ENCODE data around the gene LDLR. TPM values are rescaled to one million over a fixed set of nuclear protein-coding genes. Genes with fewer than 3 reads are reported as not detected.
A peak's percentile ranks its signal among the peaks of the same experiment; 100 is the strongest.

Gene LDLR
- total RNA-seq, 1 donor from 2014 or later = 99.2 TPM

DNA sequence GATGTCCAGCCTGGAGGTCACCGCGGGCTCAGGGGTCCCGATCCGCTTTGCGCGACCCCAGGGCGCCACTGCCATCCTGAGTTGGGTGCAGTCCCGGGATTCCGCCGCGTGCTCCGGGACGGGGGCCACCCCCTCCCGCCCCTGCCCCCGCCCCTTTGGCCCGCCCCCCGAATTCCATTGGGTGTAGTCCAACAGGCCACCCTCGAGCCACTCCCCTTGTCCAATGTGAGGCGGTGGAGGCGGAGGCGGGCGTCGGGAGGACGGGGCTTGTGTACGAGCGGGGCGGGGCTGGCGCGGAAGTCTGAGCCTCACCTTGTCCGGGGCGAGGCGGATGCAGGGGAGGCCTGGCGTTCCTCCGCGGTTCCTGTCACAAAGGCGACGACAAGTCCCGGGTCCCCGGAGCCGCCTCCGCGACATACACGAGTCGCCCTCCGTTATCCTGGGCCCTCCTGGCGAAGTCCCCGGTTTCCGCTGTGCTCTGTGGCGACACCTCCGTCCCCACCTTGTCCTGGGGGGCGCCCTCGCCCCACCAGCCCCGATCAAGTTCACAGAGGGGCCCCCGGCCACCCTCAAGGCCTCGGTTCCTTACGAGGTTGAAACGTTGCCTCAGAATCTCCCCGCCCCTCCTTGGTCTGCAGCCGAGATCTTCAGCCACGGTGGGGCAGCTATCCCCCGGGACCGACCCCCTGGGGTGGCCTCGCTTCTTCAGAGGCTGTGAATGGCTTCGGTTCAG lies 1.2 kb downstream of the LDLR start:
- TF ChIP-seq, protein P1, sequence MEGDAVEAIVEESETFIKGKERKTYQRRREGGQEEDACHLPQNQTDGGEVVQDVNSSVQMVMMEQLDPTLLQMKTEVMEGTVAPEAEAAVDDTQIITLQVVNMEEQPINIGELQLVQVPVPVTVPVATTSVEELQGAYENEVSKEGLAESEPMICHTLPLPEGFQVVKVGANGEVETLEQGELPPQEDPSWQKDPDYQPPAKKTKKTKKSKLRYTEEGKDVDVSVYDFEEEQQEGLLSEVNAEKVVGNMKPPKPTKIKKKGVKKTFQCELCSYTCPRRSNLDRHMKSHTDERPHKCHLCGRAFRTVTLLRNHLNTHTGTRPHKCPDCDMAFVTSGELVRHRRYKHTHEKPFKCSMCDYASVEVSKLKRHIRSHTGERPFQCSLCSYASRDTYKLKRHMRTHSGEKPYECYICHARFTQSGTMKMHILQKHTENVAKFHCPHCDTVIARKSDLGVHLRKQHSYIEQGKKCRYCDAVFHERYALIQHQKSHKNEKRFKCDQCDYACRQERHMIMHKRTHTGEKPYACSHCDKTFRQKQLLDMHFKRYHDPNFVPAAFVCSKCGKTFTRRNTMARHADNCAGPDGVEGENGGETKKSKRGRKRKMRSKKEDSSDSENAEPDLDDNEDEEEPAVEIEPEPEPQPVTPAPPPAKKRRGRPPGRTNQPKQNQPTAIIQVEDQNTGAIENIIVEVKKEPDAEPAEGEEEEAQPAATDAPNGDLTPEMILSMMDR (IDR thresholded peaks at IDR 0.05; ENCODE audit: unreplicated experiment) = no peak
- H3K27ac Mint-ChIP-seq = peak overlapping the region; percentile 98
- H3K36me3 Mint-ChIP-seq = peaks cover 5% of the 10 kb centered on the region
- peak overlapping the region; percentile 91 for H3K4me3 Mint-ChIP-seq
- H3K9me3 Mint-ChIP-seq = no peaks in the 10 kb centered on the region
- peak; percentile 93 to 94 for DNase-seq (ENCODE audit: low spot score in 2 of 2, unreplicated experiment in 2 of 2)
- peaks cover 24% of the 10 kb centered on the region for H3K4me1 Mint-ChIP-seq
- no peaks in the 10 kb centered on the region for H3K27me3 Mint-ChIP-seq (ENCODE audit: low read depth)

- TF ChIP-seq, protein P1 (IDR thresholded peaks at IDR 0.05; ENCODE audit: unreplicated experiment) = no peak
These were observed 1.9 kb downstream of the LDLR start for GRCh38 chr19:11090997-11091702.

DNA sequence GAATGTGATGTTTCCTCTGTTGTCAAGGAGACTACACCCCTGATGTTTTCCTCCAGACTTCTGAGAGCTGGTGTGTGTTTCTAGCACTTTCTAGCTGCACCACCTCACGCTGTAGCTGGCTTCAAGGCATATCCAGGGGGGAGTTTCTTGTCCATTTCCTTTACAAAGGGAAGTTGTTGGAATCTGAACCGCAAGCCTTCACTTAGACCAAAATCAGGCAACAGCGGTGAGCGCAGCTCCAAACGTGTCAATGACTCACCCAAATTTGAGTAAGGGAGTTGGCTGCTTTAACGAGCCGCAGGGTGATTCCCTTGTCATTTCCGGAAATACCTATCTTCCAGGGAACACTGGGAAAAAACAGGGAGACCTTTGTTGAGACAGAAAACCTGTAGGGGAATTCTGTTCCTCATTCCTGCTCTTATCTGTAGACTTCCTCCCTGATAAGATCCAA lies 2.5 kb downstream of the LDLR start:
- Mint-ChIP-seq H3K27ac (peak overlapping the region; percentile 98), H3K9me3 (no peaks in the 10 kb centered on the region), H3K36me3 (peaks cover 12% of the 10 kb centered on the region), H3K27me3 (ENCODE audit: low read depth) (no peaks in the 10 kb centered on the region), H3K4me1 (peaks cover 24% of the 10 kb centered on the region), H3K4me3 (peak overlapping the region; percentile 83)
- TF ChIP-seq, protein P1 (IDR thresholded peaks at IDR 0.05; ENCODE audit: unreplicated experiment) = no peak
- DNase-seq (ENCODE audit: low spot score in 2 of 2, unreplicated experiment in 2 of 2) = peak in 1 of 2 experiments; percentile 41

More at GRCh38 chr19:11090997-11091702, 1.9 kb downstream of the LDLR start:
- H3K9me3 Mint-ChIP-seq = no peaks in the 10 kb centered on the region
- H3K4me3 Mint-ChIP-seq = peak overlapping the region; percentile 83
- no peak for DNase-seq (ENCODE audit: low spot score in 2 of 2, unreplicated experiment in 2 of 2)
- H3K27ac Mint-ChIP-seq = peak overlapping the region; percentile 98
- H3K27me3 Mint-ChIP-seq (ENCODE audit: low read depth) = no peaks in the 10 kb centered on the region
- H3K36me3 Mint-ChIP-seq = peaks cover 7% of the 10 kb centered on the region
- H3K4me1 Mint-ChIP-seq = peaks cover 24% of the 10 kb centered on the region

DNA sequence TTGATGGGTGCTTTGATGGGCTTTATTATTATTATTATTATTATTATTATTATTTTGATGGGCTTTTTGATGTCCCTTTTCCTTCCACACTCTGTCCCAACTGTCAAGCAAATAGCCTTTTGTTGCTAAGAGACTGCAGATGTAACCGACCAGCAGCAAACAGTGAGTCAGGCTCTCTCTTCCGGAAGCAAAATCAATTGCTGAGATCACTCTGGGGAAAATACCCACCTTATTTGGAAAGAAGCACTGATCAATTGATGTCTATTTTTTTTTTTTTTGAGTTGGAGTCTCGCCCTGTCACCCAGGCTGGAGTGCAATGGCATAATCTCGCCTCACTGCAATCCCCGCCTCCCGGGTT lies 2.9 kb downstream of the LDLR start:
- Mint-ChIP-seq H3K27me3 (ENCODE audit: low read depth) (no peaks in the 10 kb centered on the region), H3K4me1 (peaks cover 24% of the 10 kb centered on the region), H3K9me3 (no peaks in the 10 kb centered on the region), H3K27ac (peak overlapping the region; percentile 98), H3K4me3 (peak overlapping the region; percentile 32), H3K36me3 (peaks cover 13% of the 10 kb centered on the region)
- TF ChIP-seq, protein P1 (IDR thresholded peaks at IDR 0.05; ENCODE audit: unreplicated experiment) = no peak
- DNase-seq (ENCODE audit: low spot score in 2 of 2, unreplicated experiment in 2 of 2) = no peak

DNA sequence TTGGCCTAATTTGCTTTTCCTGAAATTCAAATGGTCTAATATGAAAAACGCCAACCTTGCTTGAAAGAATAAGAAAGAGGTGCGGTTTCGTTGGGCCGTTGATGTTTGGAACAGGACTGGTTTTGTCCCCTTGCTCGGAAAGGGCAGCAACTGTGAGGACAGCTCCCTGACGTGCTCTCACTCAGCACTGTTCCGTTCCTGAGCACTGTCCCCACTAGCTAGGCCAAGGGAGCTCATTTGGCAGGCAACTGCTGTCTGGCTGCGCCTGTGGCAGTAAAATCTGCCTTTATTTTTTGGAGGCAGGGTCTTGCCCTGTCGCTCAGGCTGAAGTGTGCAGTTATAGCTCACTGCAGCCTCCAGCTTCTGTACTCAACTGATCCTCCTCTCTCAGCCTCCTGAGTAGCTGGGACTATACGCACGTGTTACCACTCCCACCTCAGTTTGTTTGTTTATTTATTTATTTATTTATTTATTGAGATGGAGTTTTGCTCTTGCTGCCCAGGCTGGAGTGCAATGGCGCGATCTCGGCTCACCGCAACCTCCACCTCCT lies 4.5 kb downstream of the LDLR start:
- H3K27ac Mint-ChIP-seq = peak overlapping the region; percentile 59
- peaks cover 18% of the 10 kb centered on the region for H3K36me3 Mint-ChIP-seq
- peaks cover 18% of the 10 kb centered on the region for H3K4me1 Mint-ChIP-seq
- DNase-seq (ENCODE audit: low spot score in 2 of 2, unreplicated experiment in 2 of 2) = no peak
- no peaks in the 10 kb centered on the region for H3K9me3 Mint-ChIP-seq
- TF ChIP-seq, protein P1 (IDR thresholded peaks at IDR 0.05; ENCODE audit: unreplicated experiment) = no peak
- no peaks in the 10 kb centered on the region for H3K27me3 Mint-ChIP-seq (ENCODE audit: low read depth)
- H3K4me3 Mint-ChIP-seq = no peak overlapping the region

All from mesothelial cell of epicardium (in vitro differentiated cells).